Nephron (organoid): ENCODE data around the gene SPSB2.
A peak's percentile ranks its signal among the peaks of the same experiment; 100 is the strongest.
"Not testable (repeated sequence)": the region's sequence is repeated elsewhere in the genome, so short reads cannot be mapped to it uniquely, and the experiment has no call there.

Experiments used
- H3K27ac Mint-ChIP-seq, 3 experiments: 2 replicates each; pipeline ENCODE4 v1.8.0; 2020; ENCODE audit warnings: mixed read lengths in 3 of 3, mild to moderate bottlenecking in 2 of 3, moderate library complexity in 1 of 3
- H3K27me3 Mint-ChIP-seq: 2 replicates; pipeline ENCODE4 v1.8.0; 2021; ENCODE audit warnings: low read depth, mild to moderate bottlenecking, moderate library complexity, mixed read lengths
- H3K36me3 Mint-ChIP-seq: 2 replicates; pipeline ENCODE4 v1.8.0; 2020; ENCODE audit warnings: low read depth, mixed read lengths
- H3K4me1 Mint-ChIP-seq: 2 replicates; pipeline ENCODE4 v1.8.0; 2020; ENCODE audit warnings: mixed read lengths
- H3K4me3 Mint-ChIP-seq, 3 experiments: 2 replicates each; pipeline ENCODE4 v1.8.0; 2020; ENCODE audit warnings: mild to moderate bottlenecking in 3 of 3, mixed read lengths in 3 of 3, moderate library complexity in 2 of 3
- H3K9me3 Mint-ChIP-seq: 2 replicates; pipeline ENCODE4 v1.8.0; 2020; ENCODE audit warnings: mixed read lengths
- CTCF ChIP-seq, 3 experiments: fragments of 200-600 bp; sonication (generic); IDR thresholded peaks; one replicate each; pipeline ENCODE4 v1.5.0; 2021; ENCODE audit warnings: antibody characterized with exemption in 3 of 3; ENCODE audit not compliant: unreplicated experiment in 3 of 3

Gene SPSB2

DNA sequence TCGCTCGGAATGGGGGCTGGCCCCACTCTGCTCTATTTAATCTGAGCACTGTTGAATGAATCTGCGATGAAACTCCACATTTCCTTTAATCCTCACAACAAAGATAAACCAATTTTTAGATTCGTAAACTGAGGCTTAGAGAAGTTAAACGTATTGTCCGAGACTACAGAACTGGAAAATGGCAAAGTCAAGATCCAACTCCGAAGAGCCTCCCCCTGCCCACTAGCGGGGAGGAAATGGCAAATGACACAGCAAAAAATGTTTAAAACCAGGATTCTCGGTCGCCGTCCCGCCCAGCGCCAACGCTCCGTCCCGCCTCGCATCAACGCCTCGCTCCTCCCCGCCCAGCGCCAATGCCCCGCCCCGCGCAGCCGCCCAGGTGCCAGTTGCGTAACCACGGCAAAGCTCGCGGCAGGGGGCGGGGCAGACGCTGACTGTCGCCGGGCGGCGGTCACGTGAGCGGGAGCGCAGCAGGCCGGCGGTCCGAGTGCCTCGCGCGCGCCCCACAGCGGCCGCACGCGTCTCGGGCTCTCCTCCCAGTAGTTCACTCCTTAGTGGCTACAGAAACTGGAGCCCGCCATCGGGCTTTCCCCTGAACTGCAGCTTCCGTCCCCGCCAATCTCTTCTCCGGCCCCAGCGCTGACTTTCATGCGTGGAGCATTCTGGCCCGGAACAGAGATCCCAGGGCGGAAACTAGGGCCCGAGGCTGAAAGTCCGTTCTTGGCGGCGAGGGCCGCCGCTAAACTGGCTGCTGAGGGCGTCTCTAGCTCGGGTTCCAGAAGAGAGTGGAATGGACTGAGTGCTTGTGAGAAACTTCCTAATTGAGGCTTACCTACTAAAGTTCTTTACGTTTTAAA lies 17.9 kb upstream of the SPSB2 start:
- peaks cover 9% of the 10 kb centered on the region for H3K4me1 Mint-ChIP-seq
- no peaks in the 10 kb centered on the region for H3K9me3 Mint-ChIP-seq
- H3K4me3 Mint-ChIP-seq = peak overlapping the region; percentile 81 to 89 (median 88)
- peak overlapping the region; percentile 98 to 99 (median 99) for H3K27ac Mint-ChIP-seq
- H3K36me3 Mint-ChIP-seq = no peaks in the 10 kb centered on the region
- peak; percentile 93 to 95 (median 94) for TF ChIP-seq CTCF (IDR thresholded peaks at IDR 0.05; ENCODE audit: unreplicated experiment in 3 of 3)
- peaks cover 4% of the 10 kb centered on the region for H3K27me3 Mint-ChIP-seq

DNA sequence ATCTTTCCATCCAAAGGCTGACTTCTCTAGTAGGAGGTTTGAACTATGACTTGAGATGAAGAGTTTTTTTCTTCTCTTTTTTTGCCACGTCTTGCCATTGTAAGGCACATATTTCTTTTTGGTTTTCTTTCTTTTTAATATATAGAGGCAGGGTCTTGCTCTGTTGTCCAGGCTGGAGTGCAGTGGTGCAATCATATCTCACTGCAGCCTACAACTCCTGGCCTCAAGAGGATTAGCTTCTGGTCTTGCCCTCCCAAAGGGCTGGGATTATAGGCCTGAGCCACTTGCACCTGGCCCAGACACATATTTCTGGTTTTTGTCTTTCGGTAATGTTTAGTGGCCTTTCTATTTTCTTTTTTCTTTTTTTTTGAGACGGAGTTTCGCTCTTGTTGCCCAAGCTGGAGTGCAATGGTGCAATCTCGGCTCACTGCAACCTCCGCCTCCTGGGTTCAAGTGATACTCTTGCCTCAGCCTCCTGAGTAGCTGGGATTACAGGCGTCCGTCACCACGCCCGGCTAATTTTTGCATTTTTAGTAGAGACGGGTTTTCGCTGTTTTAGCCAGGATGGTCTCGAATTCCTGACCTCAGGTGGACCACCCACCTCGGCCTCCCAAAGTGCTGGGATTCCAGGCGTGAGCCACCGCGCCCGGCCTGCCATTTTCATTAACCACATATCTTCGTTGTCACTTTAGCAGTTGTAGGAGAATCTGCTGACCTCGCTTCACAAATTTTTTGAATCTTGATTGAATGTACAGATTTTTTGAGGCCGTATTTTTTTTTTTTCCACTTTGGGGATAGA lies 16.9 kb upstream of the SPSB2 start:
- peak overlapping the region; percentile 81 to 89 (median 88) for H3K4me3 Mint-ChIP-seq
- H3K36me3 Mint-ChIP-seq, H3K27me3 Mint-ChIP-seq, H3K9me3 Mint-ChIP-seq: not testable (repeated sequence)
- H3K4me1 Mint-ChIP-seq = peaks cover 11% of the 10 kb centered on the region
- H3K27ac Mint-ChIP-seq = peak overlapping the region; percentile 98 to 99 (median 99)

DNA sequence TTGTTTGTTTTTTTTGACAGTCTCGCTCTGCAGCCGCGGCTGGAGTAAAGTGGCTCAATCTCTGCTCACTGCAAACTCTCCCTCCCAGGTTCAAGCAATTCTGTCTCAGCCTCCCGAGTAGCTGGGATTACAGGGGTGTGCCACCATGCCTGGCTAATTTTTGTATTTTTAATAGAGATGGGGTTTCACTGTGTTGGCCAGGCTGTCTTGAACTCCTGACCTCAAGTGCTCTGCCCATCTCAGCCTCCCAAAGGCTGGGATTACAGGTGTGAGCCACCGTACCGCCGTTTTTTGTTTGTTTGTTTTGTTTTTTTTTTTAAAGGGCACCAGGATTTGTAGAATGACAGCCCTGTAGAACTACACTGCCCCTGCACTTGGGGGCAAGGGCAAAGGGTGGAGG lies 15.7 kb upstream of the SPSB2 start:
- H3K36me3 Mint-ChIP-seq, H3K27me3 Mint-ChIP-seq, H3K4me3 Mint-ChIP-seq, H3K9me3 Mint-ChIP-seq: not testable (repeated sequence)
- Mint-ChIP-seq H3K4me1 (peaks cover 13% of the 10 kb centered on the region), H3K27ac (peak overlapping the region in 2 of 3 experiments; percentile 63 to 75)

DNA sequence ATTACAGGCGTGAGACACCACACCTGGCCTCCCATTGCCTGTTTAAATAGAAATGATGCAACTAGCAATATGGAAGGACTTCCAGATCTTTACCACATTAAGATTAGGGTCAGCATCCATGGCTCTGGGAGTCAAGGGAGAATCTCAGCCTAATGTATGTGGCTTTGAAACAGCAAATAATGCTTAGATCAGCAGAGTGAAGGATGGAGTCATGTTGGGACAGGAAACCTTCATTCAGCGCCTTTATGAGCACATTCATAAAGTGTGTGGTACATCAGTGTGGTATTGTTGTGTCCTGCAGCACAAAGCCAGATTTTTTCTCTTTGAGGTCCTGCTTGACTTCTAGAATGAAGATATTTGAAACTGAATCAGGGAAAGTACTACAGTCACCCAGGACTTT lies 15.3 kb upstream of the SPSB2 start:
- Mint-ChIP-seq H3K4me3 (peak overlapping the region; percentile 17 to 45 (median 18)), H3K4me1 (peaks cover 13% of the 10 kb centered on the region), H3K36me3 (peaks cover 7% of the 10 kb centered on the region), H3K27me3 (peaks cover 4% of the 10 kb centered on the region), H3K9me3 (no peaks in the 10 kb centered on the region), H3K27ac (peak overlapping the region; percentile 58 to 75 (median 63))
- no peak for TF ChIP-seq CTCF (IDR thresholded peaks at IDR 0.05; ENCODE audit: unreplicated experiment in 3 of 3)

- Mint-ChIP-seq H3K27ac (peak overlapping the region in 1 of 3 experiments; percentile 99), H3K4me1 (peaks cover 13% of the 10 kb centered on the region), H3K27me3 (peaks cover 4% of the 10 kb centered on the region), H3K4me3 (no peak overlapping the region), H3K9me3 (no peaks in the 10 kb centered on the region), H3K36me3 (peaks cover 7% of the 10 kb centered on the region)
- no peak for TF ChIP-seq CTCF (IDR thresholded peaks at IDR 0.05; ENCODE audit: unreplicated experiment in 3 of 3)
Observed at GRCh38 chr12:6887460-6887859, 14.4 kb upstream of the SPSB2 start.

GRCh38 chr12:6886206-6886999 lies 13.3 kb upstream of the SPSB2 start:
- not testable (repeated sequence) for H3K27me3 Mint-ChIP-seq, H3K36me3 Mint-ChIP-seq, H3K9me3 Mint-ChIP-seq
- peak overlapping the region in 2 of 3 experiments; percentile 32 to 61 for H3K4me3 Mint-ChIP-seq
- peak overlapping the region; percentile 70 to 99 (median 93) for H3K27ac Mint-ChIP-seq
- H3K4me1 Mint-ChIP-seq = peaks cover 13% of the 10 kb centered on the region

- no peak for TF ChIP-seq CTCF (IDR thresholded peaks at IDR 0.05; ENCODE audit: unreplicated experiment in 3 of 3)
- Mint-ChIP-seq H3K36me3 (peaks cover 7% of the 10 kb centered on the region), H3K4me3 (no peak overlapping the region), H3K9me3 (no peaks in the 10 kb centered on the region), H3K4me1 (peaks cover 8% of the 10 kb centered on the region), H3K27ac (peak overlapping the region in 2 of 3 experiments; percentile 9 to 82), H3K27me3 (no peaks in the 10 kb centered on the region)
Observed at GRCh38 chr12:6884539-6884938, 11.4 kb upstream of the SPSB2 start.
